ENCODE results near the gene NUMB. TPM values are rescaled to one million over a fixed set of nuclear protein-coding genes. Genes with fewer than 3 reads are reported as not detected.

The NUMB gene
- polyA plus RNA-seq, 1 experiment: 131 TPM

DNA sequence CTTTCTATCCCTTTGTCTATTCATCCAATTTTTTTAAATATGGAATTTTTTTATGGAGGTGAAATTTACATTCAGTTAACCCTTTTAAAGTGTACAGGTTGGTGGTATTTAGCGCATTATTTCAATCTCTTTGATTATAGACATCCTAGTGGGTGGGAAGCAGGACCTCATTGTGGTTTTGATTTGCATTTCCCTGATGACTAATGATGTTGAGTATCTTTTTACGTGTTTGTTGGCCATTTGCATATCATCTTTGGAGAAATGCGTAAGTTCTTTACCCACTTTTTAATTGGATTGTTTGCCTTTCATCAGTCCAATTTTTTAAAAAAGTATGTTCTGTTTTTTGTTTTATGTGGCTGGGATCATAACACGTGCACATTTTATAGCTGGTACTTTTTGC lies 200.3 kb downstream of the NUMB start:
- Histone ChIP-seq H3K36me3 (ENCODE audit: control insufficient read depth, insufficient read depth, low read length) (no peaks in the 10 kb centered on the region), H3K27me3 (ENCODE audit: control insufficient read depth, insufficient read depth, low read length) (no peaks in the 10 kb centered on the region), H3K4me3 (ENCODE audit: low read depth, low read length) (no peak overlapping the region)
- ChIA-PET POLR2A (no interaction called here), CTCF (no interaction called here)
- TF ChIP-seq, protein P1, sequence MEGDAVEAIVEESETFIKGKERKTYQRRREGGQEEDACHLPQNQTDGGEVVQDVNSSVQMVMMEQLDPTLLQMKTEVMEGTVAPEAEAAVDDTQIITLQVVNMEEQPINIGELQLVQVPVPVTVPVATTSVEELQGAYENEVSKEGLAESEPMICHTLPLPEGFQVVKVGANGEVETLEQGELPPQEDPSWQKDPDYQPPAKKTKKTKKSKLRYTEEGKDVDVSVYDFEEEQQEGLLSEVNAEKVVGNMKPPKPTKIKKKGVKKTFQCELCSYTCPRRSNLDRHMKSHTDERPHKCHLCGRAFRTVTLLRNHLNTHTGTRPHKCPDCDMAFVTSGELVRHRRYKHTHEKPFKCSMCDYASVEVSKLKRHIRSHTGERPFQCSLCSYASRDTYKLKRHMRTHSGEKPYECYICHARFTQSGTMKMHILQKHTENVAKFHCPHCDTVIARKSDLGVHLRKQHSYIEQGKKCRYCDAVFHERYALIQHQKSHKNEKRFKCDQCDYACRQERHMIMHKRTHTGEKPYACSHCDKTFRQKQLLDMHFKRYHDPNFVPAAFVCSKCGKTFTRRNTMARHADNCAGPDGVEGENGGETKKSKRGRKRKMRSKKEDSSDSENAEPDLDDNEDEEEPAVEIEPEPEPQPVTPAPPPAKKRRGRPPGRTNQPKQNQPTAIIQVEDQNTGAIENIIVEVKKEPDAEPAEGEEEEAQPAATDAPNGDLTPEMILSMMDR (IDR thresholded peaks at IDR 0.05; ENCODE audit: insufficient read depth, low read depth, low read length): no peak
- DNase-seq (ENCODE audit: low read depth): no peak

DNA sequence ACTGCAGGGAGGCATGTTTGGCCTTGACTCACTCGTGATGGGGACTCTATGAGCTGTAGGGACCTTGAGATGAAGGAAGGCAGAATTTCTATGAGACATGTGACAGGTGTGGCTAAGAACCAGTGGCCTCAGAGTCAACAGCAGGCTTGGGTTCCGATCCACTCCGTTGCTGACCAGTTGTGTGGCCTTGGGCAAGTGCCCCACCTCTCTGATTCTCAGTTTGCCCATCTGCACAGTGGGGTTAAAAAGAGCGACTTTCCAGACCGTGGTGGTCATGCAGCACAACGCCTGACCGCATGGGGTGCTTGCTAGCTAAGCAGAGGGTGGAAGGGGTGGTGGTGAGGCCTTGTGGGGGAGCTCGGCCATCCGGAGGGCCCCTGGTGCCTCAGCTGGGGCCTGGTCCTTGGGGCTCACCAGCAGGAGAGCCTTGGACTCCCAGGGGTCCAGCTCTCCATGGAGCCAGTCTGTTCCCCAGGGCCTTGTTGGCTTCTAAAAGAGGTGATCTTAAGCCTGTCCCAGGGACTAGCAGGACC lies 202.6 kb downstream of the NUMB start:
- Histone ChIP-seq H3K36me3 (ENCODE audit: control insufficient read depth, insufficient read depth, low read length) (no peaks in the 10 kb centered on the region), H3K4me3 (ENCODE audit: low read depth, low read length) (no peak overlapping the region), H3K27me3 (ENCODE audit: control insufficient read depth, insufficient read depth, low read length) (no peaks in the 10 kb centered on the region)
- TF ChIP-seq, protein P1 (IDR thresholded peaks at IDR 0.05; ENCODE audit: insufficient read depth, low read depth, low read length): no peak
- ChIA-PET CTCF (interaction anchor here (1.1 kb wide), 1 partner anchor 11 kb away, joined by 3 read pairs; no protein-coding TSS in a partner anchor), POLR2A (no interaction called here)
- no peak for DNase-seq (ENCODE audit: low read depth)

DNA sequence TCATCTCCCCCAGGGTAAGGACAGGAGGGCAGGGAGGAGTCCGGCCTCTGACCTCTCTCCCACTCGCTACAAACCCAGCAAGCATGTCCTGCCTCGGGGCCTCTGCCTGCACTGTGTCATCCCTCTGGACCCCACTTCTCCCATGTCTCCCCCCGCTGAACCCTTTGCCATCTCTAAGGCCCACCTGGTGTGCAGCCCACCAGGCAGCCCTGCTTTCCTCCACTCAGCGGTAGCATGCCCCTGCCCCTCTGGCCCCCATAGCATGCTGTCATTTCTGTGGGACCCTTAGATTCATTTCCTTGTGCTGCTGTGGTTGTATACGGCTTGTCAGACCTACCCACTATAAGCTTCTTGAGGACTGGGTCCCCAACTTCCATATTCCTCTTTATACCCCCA lies 203.3 kb downstream of the NUMB start:
- POLR2A ChIA-PET: no interaction called here

DNA sequence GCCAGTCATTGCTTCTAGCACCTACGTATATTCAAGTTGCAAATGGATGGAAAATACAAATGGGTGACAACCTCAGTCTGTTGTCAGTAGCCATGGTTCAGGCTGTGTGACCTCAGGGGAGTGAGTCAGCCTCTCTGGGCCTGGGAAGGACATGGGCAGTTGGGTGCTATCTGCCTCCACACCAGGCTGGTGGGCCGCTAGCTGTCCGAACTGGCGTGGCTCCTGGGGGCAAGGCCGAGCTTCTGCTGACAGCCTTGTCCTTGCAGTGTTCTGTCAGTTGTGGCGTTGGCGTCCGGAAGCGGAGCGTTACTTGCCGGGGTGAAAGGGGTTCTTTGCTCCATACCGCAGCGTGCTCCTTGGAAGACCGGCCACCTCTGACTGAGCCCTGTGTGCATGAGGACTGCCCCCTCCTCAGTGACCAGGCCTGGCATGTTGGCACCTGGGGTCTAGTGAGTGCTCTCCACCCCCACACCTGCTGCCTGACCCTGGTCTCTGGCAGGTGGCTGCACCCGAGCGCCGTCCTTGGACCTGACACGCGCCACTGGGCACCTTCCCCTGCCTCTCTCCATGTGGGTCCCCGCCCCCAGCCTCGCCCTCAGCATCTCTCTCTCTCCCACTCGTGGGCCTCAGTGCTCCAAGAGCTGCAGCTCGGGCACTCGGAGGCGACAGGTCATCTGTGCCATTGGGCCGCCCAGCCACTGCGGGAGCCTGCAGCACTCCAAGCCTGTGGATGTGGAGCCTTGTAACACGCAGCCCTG lies 203.9 kb downstream of the NUMB start:
- Histone ChIP-seq H3K4me3 (ENCODE audit: low read depth, low read length) (no peak overlapping the region), H3K27me3 (ENCODE audit: control insufficient read depth, insufficient read depth, low read length) (no peaks in the 10 kb centered on the region), H3K36me3 (ENCODE audit: control insufficient read depth, insufficient read depth, low read length) (no peaks in the 10 kb centered on the region)
- POLR2A ChIA-PET: no interaction called here
- no peak for DNase-seq (ENCODE audit: low read depth)
- TF ChIP-seq, protein P1 (IDR thresholded peaks at IDR 0.05; ENCODE audit: insufficient read depth, low read depth, low read length): no peak
- CTCF ChIA-PET: no interaction called here

More for the DNA sequence above, 203.3 kb downstream of the NUMB start:
- DNase-seq (ENCODE audit: low read depth): no peak
- Histone ChIP-seq H3K27me3 (ENCODE audit: control insufficient read depth, insufficient read depth, low read length) (no peaks in the 10 kb centered on the region), H3K4me3 (ENCODE audit: low read depth, low read length) (no peak overlapping the region), H3K36me3 (ENCODE audit: control insufficient read depth, insufficient read depth, low read length) (no peaks in the 10 kb centered on the region)
- TF ChIP-seq, protein P1 (IDR thresholded peaks at IDR 0.05; ENCODE audit: insufficient read depth, low read depth, low read length): no peak
- CTCF ChIA-PET: no interaction called here

DNA sequence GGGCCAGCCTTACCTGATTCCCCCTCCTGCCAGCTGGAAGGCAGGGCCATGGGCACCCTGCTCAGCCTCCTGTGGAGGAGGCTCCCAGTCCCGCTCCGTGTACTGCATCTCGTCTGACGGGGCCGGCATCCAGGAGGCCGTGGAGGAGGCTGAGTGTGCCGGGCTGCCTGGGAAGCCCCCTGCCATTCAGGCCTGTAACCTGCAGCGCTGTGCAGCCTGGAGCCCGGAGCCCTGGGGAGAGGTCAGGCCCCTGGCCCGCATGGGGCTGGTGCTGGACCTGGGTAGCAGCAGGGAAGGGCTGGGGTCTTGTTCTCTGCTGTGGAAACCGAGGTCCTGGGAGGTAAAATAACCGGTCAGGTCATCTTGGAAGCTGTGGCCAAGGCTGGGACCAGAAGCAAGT lies 204.6 kb downstream of the NUMB start:
- TF ChIP-seq, protein P1 (IDR thresholded peaks at IDR 0.05; ENCODE audit: insufficient read depth, low read depth, low read length): no peak
- CTCF ChIA-PET: no interaction called here
- Histone ChIP-seq H3K36me3 (ENCODE audit: control insufficient read depth, insufficient read depth, low read length) (no peaks in the 10 kb centered on the region), H3K27me3 (ENCODE audit: control insufficient read depth, insufficient read depth, low read length) (no peaks in the 10 kb centered on the region), H3K4me3 (ENCODE audit: low read depth, low read length) (no peak overlapping the region)
- no peak for DNase-seq (ENCODE audit: low read depth)
- POLR2A ChIA-PET: no interaction called here
